HG03060 (cell line): ENCODE data around the gene CHRM5.
"Not testable (repeated sequence)": the region's sequence is repeated elsewhere in the genome, so short reads cannot be mapped to it uniquely, and the experiment has no call there.

Source experiments
- ATAC-seq: cut with Tn5 transposase; IDR thresholded peaks from one replicate; pipeline ENCODE4 v1.9.1; 2021; ENCODE audit warnings: low read depth, moderate number of reproducible peaks; ENCODE audit not compliant: unreplicated experiment

CHRM5 gene

DNA sequence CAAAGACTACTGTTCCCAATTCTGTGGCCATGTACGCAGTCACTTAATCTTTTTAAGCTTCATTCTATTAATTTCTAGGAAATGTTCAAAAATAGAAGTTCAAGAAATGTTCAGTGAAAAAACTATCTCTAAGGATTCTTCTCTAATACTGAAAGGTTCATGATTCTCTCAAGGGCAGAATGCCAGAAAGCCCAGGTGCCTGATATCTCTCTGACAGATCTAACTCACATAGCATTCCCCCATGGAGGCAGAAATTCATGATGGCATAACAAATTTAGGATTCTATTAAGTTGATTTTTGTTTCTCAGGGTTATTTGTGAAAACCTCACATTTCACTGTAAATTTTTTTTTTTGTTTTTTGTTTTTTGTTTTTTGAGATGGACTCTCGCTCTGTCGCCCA lies 17.5 kb downstream of the CHRM5 start:
- ATAC-seq: no peak

DNA sequence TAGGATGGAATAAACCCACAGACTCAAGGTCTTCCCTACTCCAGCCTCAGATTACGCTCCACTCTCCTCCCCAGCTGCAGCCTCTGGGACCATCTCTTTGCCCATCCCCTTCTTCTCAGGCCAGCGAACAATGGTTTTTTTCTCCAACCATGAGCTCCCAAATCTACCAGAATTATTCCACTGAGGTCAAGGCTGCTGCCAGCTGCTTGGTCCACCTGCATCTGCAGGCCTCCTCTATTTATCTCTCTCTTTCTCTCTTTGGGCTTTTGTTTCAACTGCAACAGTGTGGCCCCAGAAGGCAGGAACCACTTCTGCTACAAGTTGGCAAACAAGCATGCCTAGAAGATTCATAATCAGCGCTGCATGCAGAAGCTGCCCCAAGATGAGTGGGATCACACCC lies 19.1 kb downstream of the CHRM5 start:
- no peak for ATAC-seq

DNA sequence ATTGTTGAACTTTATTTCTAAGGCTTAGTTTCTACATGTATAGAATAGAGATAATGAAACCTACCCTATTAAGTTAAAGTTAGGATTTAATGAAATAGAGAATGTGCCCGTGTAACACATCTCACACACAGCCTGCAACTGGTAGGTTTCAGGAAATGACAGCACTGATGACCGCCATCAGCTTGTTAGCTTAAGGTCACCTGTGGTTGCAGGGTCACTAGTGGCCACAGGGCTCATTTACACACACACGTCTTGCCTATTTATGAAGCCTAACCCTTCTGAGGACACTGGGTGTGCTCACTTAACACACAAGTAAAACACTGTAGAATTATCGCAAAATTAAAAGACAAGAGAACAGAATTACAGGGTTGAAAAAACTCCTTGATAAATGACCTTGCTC lies 20.1 kb downstream of the CHRM5 start:
- ATAC-seq: no peak

DNA sequence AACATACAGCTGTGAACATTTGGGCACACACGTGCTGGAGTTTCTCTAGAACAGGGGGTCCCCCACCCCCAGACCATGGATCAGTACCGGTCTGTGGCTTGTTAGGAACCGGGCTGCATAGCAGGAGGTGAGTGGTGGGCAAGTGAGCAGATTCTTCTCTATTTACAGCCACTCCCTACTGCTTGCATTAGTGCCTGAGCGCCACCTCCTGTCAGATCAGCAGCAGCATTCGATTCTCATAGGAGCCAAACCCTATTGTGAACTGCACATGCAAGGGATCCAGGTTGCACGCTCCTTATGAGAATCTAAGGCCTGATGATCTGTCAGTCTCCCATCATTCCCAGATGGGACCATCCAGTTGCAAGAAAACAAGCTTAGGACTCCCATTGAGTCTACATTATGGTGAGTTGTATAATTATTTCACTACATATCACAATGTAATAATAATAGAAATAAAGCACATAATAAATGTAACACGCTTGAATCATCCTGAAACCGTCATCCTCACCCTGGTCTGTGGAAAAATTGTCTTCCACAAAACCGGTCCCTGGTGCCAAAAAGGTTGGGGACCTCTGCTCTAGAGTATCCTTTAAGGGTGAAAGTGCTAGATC lies 25.8 kb downstream of the CHRM5 start:
- ATAC-seq: no peak

DNA sequence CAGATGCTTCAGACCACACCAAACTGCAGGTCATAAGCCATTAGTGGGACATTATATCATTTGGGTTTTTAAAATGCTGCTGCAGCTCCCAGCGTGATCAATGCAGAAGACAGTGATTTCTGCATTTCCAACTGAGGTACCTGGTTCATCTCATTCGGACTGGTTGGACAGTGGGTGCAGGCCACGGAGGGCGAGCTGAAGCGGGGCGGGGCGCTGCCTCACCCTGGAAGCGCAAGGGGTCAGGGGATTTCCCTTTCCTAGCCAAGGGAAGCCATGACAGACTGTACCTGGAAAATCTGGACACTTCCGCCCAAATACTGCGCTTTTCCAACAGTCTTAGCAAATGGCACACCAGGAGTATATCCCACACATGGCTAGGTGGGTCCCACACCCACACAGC lies 27.4 kb downstream of the CHRM5 start:
- not testable (repeated sequence) for ATAC-seq

DNA sequence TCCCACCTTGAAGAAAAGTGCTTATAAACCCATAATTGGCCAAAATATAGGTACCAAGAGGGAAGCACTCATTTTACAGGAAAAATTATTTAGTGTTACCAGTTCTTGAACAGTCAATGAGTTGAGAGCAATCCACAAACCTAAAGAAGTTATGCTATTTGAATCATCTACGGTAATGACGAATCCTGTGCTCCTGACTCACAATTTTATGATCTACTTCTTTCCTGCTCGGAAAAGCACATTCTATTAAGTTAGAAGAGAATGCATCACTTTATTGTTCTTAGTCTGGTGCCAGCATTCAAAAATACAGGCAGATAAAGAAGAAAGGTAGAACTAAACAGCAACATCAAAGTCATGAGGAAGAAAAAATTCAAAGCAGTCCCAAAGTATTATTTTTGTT lies 33.2 kb downstream of the CHRM5 start:
- no peak for ATAC-seq

DNA sequence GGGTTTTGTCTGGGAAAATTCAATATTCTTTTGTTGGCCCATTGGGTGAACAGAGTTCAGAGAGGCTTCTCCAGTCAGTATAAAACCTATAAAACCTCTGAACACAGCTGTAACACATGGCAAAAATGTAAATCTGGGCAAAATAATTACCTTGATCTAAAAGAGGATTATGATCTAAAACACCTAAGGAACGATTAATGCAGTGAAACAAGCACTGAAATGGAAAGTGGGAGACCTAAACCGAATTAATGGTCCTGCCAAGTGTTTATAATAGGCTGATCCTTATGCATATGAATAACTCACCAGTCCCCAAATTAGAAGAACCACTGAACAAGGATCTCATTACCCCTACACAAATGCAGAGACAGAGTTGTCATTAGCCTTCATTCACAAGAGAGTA lies 38.1 kb downstream of the CHRM5 start:
- ATAC-seq: no peak

DNA sequence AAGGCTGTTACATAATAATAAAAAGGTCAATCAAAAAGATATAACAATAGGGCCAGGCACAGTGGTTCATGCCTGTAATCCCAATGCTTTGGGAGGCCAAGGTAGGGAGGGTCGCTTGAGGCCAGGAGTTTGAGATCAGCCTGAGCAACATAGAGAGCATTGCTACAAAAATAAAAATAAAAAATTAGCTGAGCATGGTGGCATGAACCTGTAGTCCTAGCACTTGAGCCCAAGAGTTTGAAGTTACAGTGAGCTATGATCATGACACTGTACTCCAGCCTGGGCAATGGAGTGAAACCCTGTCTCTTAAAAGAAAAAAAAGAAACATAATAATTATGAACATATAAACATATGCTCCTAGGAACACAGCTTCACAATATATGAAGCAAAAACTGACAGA lies 41.4 kb downstream of the CHRM5 start:
- ATAC-seq: no peak

DNA sequence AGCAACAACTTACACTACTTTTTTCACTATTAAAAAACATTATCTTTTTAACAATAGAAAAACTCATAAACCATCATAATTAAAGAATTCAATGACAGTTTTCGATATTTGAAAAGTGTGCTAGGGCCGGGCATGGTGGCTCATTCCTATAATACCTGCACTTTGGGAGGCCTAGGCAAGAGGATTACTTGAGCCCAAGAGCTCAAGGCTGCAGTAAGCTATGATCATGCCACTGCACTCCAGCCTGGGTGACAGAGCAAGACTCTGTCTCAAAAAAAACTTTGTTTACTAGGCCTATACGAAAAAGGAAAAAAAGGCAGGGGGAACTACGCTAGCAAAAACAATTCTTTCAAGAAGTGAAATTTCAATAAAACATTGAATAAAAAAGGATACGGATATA lies 42.6 kb downstream of the CHRM5 start:
- no peak for ATAC-seq

DNA sequence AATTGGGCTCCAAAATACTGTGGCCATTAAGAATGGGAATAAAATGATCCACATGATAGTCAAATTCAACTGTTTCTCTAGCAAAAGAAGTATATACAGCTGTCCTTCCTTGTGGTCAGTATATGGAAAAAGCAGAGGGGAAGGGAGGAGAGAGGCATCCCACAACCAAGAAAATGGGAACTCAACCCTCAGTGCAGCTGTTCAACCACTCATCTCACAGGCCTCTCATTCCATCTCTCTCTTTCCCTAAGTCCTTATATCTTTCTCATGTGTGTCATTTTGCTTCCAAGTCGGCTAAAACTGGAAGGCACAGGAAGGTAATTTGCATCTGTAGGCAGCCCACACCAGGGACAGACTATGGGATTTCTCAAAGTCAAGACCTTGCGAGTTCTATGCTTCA lies 43.2 kb downstream of the CHRM5 start:
- ATAC-seq: no peak

DNA sequence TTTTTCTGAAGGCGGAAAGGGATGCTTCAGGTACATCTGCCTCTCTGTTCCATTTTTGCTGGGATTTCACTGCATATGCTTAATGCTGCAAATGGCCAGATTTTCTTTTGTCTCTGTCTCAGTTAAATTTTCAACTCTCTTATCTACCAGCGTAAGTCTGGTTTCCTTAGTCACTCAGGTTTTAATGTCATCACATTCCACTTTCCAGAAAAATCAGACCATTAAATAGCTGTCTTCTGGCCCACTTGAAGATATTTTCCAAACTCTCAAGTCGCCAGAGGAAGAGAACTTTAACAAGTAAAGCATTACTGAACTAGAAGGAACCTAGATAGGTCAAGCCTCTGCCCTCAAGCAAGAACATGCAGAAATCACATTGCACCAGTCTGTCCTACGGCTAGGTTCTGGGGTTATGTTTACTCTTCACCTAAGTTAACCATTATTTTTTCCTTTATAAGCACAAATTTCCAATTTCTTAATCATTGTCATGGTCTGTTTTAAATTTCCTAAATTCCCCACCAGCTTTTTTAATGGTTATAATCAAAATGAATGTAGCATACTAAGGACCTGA lies 44.2 kb downstream of the CHRM5 start:
- ATAC-seq: no peak

DNA sequence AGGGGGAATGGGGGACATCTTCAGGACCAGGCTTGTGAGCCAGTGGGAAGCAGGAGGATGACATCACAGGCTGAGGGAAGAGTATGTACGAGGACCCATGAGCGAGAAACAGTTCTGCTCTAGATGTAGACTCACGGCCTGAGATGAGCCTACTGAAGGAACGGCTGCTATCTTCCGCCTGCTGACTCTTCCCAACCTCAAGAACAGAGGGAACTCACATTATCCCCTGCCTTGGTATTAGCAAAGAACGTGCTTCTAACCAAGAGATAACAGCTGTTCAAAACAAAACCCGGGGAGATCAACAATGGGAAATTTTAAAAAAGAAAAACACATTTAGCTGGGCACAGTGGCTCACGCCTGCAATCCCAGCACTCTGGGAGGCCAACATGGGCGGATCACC lies 45.4 kb downstream of the CHRM5 start:
- ATAC-seq: no peak

DNA sequence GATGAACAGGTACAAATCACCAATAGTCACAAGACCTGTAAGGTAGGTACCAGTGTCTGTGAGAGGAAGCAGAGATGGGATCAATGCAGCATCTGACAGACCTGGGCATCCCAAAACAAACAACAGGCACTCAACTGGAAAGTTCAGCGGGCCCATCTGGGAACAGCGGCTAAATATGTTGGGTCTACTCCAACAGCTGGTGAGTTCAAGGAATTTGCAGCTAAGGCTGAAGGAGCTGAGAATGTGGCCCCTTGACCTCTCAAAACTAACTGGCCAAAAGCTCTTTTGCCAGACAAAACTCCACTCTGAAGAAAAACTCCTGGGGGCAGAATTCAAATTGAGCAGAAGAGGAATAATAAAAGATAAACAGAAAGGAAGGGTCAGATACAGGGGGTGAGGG lies 46.3 kb downstream of the CHRM5 start:
- ATAC-seq: no peak

DNA sequence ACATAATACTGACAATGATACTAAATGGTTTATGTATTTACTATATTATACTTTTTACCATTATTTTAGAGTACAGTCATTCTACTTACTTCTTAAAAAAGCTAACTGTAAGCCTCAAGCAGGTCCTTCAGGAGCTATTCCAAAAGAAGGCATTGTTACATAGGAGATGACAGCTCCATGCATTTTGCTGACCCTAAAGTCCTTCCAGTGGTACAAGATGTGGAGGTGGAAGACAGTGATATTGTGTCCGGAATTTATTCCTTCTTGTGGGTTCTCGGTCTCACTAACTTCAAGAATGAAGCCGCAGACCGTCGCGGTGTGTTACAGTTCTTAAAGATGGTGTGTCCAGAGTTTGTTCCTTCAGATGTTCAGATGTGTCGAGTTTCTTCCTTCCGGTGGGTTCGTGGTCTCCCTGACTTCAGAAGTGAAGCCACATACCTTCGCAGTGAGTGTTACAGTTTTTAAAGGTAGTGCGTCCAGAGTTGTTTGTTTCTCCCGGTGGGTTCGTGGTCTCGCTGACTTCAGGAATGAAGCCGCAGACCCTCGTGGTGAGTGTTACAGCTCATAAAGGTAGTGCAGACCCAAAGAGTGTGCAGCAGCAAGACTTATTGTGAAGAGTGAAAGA lies 49.8 kb downstream of the CHRM5 start:
- no peak for ATAC-seq

DNA sequence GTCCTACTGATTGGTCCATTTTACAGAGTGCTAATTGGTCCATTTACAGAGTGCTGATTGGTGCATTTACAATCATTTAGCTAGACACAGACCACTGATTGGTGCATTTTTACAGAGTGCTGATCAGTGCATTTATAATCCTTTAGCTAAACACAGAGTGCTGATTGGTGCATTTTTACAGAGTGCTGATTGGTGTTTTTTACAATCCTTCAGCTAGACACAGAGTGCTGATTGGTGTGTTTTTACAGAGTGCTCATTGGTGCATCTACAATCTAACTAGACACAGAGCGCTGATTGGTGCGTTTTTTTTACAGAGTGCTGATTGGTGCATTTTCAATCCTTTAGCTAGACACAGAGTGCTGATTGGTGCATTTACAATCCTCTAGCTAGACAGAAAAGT lies 50.4 kb downstream of the CHRM5 start:
- not testable (repeated sequence) for ATAC-seq

DNA sequence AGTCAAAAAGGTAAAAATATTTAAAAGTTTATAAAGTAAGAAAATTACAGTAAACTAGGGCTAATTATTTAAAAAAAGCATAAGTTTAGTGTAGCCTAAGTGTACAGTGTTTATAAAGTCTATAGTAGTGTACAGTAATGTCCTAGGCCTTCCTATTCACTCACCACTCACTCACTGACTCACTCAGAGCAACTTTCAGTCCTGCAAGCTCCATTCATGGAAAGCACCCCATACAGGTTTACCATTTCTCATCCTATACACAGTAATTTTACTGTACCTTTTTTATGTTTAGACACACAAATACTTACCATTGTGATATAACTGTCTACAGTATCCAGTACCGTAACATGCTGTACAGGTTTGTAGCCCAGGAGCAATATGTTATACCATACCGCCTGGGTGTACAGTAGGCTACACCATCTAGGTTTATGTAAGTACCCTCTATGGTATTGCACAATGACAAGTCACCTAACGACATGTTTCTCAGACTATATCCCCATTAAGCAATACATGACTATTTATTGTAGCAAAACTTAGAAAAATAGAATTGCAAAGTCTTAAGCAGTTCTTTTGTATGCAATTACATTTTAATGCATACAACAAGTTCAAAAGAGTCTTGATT lies 51.2 kb downstream of the CHRM5 start:
- ATAC-seq: no peak

DNA sequence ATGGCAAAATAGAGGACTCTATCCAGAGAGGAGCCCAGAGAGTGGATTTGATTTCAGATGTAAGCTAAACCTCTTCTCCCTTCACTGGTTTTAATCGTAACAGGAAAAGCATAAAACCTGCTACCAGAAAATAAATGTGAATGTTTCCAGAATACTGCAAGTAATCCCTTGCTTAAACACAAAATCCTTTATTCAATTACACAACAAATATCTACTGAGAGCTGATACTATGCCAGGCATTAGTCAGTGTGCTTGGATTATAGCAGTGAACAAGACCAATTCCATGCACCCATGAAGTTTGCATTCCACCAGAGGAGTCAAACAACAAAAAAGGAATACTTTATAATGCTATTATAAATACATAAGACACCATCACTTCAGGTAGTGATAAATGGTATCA lies 55.6 kb downstream of the CHRM5 start:
- no peak for ATAC-seq

DNA sequence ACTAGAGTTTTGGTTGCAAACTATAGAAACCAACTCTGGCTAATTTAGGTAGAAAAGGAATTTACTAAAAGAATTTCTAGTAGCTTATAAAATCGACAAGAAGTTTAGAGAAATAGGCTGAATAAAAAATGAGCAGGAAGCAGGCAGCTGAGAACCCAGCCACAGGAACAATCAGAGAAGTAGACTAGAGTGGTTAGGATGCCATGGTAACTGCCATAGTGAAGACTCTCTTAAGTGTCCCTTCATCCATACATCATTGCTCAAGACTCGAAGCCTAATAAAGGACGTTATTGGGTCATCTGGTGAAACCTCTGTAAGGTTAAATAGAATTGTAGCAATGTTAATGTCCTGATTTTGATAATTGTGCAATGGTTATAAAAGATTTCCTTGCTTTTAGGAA lies 57.0 kb downstream of the CHRM5 start:
- ATAC-seq: no peak

DNA sequence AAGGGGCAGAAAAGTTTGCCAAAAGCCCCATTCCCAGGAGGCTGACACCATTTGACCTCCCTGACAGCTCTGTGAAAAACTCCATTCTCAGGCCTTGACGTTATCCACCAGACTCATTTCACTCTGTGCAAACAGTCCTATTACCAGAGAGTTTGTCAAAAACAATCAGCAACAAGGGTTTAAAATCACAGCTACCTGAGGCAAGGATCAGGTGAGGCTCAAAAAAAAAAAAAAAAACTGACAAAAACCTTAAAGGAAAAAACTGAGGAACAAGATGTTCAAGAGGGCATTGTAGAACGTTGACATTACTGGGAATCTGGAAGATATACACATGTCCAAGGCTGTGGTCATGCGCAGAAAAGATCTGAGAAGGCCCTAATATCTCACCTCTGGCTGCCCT lies 59.3 kb downstream of the CHRM5 start:
- no peak for ATAC-seq

DNA sequence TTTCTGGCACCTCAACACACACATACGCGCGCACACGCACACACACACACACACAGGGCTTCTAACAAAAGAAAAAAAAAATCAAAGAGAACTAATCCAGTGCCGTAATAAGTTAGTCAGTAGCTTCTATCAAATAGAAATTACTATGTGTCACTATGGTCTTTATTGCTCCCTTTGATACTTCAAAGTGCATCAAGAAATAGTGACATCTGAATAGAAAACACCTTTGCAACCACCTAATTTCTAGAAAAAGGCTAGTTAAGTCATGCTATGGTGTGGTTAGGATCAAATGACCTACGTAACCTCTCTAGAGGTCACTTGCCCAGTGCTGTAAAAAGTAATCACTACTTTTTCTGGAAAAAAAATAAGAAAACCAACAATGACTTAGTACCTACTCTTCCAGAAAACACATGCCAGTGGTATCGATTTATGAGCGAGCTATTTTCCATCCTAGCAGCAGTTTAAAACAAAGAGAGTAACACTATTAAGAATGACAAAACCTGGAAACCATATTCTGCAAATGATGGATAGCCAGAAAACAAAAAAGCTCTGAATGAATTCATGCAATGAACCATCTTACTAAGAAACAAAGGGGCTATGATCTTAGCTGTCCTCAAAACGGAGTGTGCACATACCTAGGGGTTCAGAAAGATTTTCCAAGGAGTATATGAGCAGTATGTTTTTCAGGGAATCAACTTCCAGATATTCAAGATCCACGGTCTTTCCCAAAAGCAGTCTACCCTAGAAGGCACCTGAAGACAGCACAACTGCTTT lies 63.9 kb downstream of the CHRM5 start:
- ATAC-seq: no peak
